GM18507 (cell line): ENCODE results near the gene ASCL2.

Experiments
- DNase-seq: peaks from one replicate; pipeline ENCODE4 v3.0.0; 2011; ENCODE audit warnings: low read depth; ENCODE audit not compliant: insufficient read length; ENCODE audit errors: extremely low spot score
- FAIRE-seq: peaks from 2 replicates; lab custom pipeline; 2011; peaks lifted over from hg19 to GRCh38; lab: Jason Lieb, UNC

ASCL2 gene

GRCh38 chr11:2309251-2310072, 39.1 kb upstream of the ASCL2 start:
- FAIRE-seq: no peak
- no peak for DNase-seq

GRCh38 chr11:2308713-2309112, 38.3 kb upstream of the ASCL2 start:
- FAIRE-seq: no peak

GRCh38 chr11:2307501-2308331, 37.3 kb upstream of the ASCL2 start:
- FAIRE-seq: no peak
- no peak for DNase-seq

More at GRCh38 chr11:2308713-2309112, 38.3 kb upstream of the ASCL2 start:
- no peak for DNase-seq

GRCh38 chr11:2306877-2307500, 36.6 kb upstream of the ASCL2 start:
- no peak for DNase-seq
- no peak for FAIRE-seq

GRCh38 chr11:2306452-2306823, 36.0 kb upstream of the ASCL2 start:
- no peak for DNase-seq
- FAIRE-seq: no peak

GRCh38 chr11:2305788-2306451, 35.5 kb upstream of the ASCL2 start:
- no peak for FAIRE-seq
- DNase-seq: no peak

GRCh38 chr11:2305140-2305778, 34.9 kb upstream of the ASCL2 start:
- peak; percentile 59 for DNase-seq
- FAIRE-seq: peak; percentile 54

GRCh38 chr11:2304506-2305139, 34.2 kb upstream of the ASCL2 start:
- DNase-seq (no peak), FAIRE-seq (no peak)

GRCh38 chr11:2303627-2304505, 33.5 kb upstream of the ASCL2 start:
- DNase-seq (no peak), FAIRE-seq (no peak)

- FAIRE-seq (no peak), DNase-seq (no peak)
These were observed 32.7 kb upstream of the ASCL2 start for GRCh38 chr11:2302896-2303626.

GRCh38 chr11:2302306-2302895, 32.0 kb upstream of the ASCL2 start:
- DNase-seq (no peak), FAIRE-seq (no peak)

GRCh38 chr11:2301631-2302305, 31.4 kb upstream of the ASCL2 start, which contains the start of the genes C11orf21 and TSPAN32:
TSS of gene C11orf21 (minus strand) at chr11:2301918. CDS start at chr11:2301808, 110 bp downstream.
TSS of gene TSPAN32 (plus strand) at chr11:2302013. CDS start at chr11:2302150, 137 bp downstream.
- DNase-seq (peak; percentile 48), FAIRE-seq (peak; percentile 66)

GRCh38 chr11:2300936-2301630, 30.7 kb upstream of the ASCL2 start:
- FAIRE-seq (no peak), DNase-seq (no peak)

- FAIRE-seq: no peak
- no peak for DNase-seq
These were observed 30.0 kb upstream of the ASCL2 start for GRCh38 chr11:2300290-2300935.

- FAIRE-seq: no peak
- DNase-seq: no peak
These were observed 29.4 kb upstream of the ASCL2 start for GRCh38 chr11:2299773-2300172.
